Measurements from ENCODE around the gene UBLCP1. TPM values are rescaled to one million over a fixed set of nuclear protein-coding genes. Genes with fewer than 3 reads are reported as not detected.

UBLCP1 gene
- total RNA-seq, 1 experiment from 2014 or later = 32.9 TPM

DNA sequence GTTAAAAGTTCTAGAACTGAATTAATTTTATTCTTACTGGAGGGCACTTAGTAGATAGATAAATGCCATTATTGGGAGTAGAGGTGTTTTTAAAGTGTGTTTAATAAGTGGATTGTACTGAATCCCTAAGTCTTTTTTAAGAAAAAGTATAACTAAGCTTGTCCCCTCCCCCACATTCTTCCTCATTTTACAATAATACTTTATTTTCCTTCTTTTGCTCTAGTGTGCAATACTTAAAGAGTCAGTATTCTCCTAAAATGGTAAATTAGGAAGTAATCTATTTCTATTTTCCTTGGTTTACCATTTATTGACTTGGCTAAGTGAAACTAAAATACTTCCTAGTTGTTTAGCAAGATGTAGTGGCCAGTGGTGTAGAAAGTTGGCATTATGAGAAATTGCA lies 11.6 kb downstream of the UBLCP1 start:
- Histone ChIP-seq H3K79me2 (ENCODE audit: insufficient read depth, low read length) (no peaks in the 10 kb centered on the region), H3K9ac (ENCODE audit: low read length) (no peak overlapping the region), H3K36me3 (ENCODE audit: control insufficient read depth in 1 of 2, insufficient read depth in 2 of 2, low read length in 2 of 2) (peaks cover 28 to 33% of the 10 kb centered on the region in 2 experiments; a peak in 3 of 4 replicates), H3K9me2 (ENCODE audit: insufficient read depth) (no peaks in the 10 kb centered on the region), H2AFZ (ENCODE audit: low read depth, low read length, poor library complexity, severe bottlenecking) (no peak overlapping the region), H3K27ac (ENCODE audit: low read depth, low read length) (no peak overlapping the region), H4K20me1 (ENCODE audit: insufficient read depth) (no peaks in the 10 kb centered on the region), H3K4me1 (ENCODE audit: control insufficient read depth in 1 of 2, insufficient read depth in 2 of 2, low read length in 2 of 2) (no peaks in the 10 kb centered on the region), H3K4me2 (ENCODE audit: low read length) (no peak overlapping the region), H3K9me3 (ENCODE audit: control insufficient read depth in 1 of 2, insufficient read depth in 1 of 2, low read depth in 1 of 2, low read length in 2 of 2) (no peaks in the 10 kb centered on the region), H3K4me3 (replicated peaks in 1 of 2; ENCODE audit: low read depth in 1 of 2, low read length in 2 of 2) (no peak overlapping the region), H3K27me3 (ENCODE audit: insufficient read depth, low read length) (no peaks in the 10 kb centered on the region)
- POLR2A ChIA-PET = no interaction called here
- ATAC-seq = no peak
- CTCF ChIA-PET = interaction anchor here (0.9 kb wide), 1 partner anchor 118 kb away, joined by 4 read pairs; no protein-coding TSS in a partner anchor
- BruUV-seq (replicated peaks) = no TSS peak
- no peak for TF ChIP-seq EGR1 (IDR thresholded peaks at IDR 0.05; ENCODE audit: low read depth)
- TF ChIP-seq SP1 (IDR thresholded peaks at IDR 0.05; ENCODE audit: low read depth) = no peak
- no peak for TF ChIP-seq SIN3A (IDR thresholded peaks at IDR 0.05; ENCODE audit: low read depth)
- TF ChIP-seq YY1 (IDR thresholded peaks at IDR 0.05; ENCODE audit: extremely low read depth, insufficient replicate concordance, low read depth, low read length) = no peak
- TF ChIP-seq CBX3 (IDR thresholded peaks at IDR 0.05; ENCODE audit: low read depth) = no peak
- TF ChIP-seq POLR2A (IDR thresholded peaks at IDR 0.05; ENCODE audit: borderline replicate concordance, extremely low read depth, insufficient read depth, insufficient read length) = no peak
- intact Hi-C loops (cut with micrococcal nuclease) = loop anchor here (5.0 kb wide), 1 partner anchor 112 kb away; no protein-coding TSS in a partner anchor
- DNase-seq (ENCODE audit: low read depth, low spot score) = no peak
- RAD21 ChIA-PET (ENCODE audit: low non-redundant PET in 1 of 2, low total read pairs in 2 of 2, uncharacterized antibody in 2 of 2, unreplicated experiment in 2 of 2) = no interaction called here

DNA sequence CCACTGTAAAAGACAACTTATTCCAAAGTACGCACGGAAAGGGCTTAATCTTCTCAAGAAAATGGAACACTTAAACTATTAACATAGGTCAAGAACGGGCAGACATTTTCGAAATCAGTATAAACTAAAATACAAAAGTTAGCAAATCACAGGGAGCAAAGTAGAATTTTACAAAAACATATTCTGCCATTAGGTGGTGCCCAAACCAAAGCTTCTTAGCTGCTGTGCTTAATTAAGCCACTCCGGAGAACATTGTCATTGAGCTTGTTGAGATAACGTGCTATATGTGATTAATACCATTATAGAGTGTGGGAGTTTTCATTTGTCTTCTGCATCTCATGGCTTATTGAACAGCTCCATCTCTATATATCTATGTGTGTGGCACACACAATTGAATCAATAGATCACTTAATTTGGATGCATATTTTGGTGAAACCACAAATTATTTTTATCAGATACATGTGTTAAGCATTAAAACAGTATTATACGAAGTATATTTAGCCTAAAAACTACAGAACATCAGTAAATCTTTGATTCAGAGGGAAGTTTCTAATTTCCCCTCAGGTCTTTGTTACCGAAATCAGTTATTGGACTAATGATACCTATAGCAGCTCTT lies 23.4 kb downstream of the UBLCP1 start:
- CTCF ChIA-PET = interaction anchor here (1.5 to 2.7 kb wide), 4 partner anchors 30 to 701 kb away, joined by 6 to 18 read pairs (median 11); no protein-coding TSS in a partner anchor
- H4K20me1 ChIP-seq (ENCODE audit: insufficient read depth) = no peaks in the 10 kb centered on the region
- no peak overlapping the region for H3K4me2 ChIP-seq (ENCODE audit: low read length)
- H3K36me3 ChIP-seq (ENCODE audit: control insufficient read depth in 1 of 2, insufficient read depth in 2 of 2, low read length in 2 of 2) = peaks cover 0 to 8% of the 10 kb centered on the region in 2 experiments; a peak in 2 of 4 replicates
- TF ChIP-seq, protein P1, sequence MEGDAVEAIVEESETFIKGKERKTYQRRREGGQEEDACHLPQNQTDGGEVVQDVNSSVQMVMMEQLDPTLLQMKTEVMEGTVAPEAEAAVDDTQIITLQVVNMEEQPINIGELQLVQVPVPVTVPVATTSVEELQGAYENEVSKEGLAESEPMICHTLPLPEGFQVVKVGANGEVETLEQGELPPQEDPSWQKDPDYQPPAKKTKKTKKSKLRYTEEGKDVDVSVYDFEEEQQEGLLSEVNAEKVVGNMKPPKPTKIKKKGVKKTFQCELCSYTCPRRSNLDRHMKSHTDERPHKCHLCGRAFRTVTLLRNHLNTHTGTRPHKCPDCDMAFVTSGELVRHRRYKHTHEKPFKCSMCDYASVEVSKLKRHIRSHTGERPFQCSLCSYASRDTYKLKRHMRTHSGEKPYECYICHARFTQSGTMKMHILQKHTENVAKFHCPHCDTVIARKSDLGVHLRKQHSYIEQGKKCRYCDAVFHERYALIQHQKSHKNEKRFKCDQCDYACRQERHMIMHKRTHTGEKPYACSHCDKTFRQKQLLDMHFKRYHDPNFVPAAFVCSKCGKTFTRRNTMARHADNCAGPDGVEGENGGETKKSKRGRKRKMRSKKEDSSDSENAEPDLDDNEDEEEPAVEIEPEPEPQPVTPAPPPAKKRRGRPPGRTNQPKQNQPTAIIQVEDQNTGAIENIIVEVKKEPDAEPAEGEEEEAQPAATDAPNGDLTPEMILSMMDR (IDR thresholded peaks at IDR 0.05 in 2 of 3, conservative IDR thresholded peaks at IDR 0.05 in 1 of 3; ENCODE audit: borderline replicate concordance in 1 of 3, insufficient read depth in 1 of 3, low read depth in 2 of 3, low read length in 2 of 3) = peak; percentile 35 to 56 (median 46); a peak in 4 of 6 replicates
- TF ChIP-seq, protein P2, sequence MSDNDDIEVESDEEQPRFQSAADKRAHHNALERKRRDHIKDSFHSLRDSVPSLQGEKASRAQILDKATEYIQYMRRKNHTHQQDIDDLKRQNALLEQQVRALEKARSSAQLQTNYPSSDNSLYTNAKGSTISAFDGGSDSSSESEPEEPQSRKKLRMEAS (IDR thresholded peaks at IDR 0.05) = no peak
- TF ChIP-seq RAD21 (IDR thresholded peaks at IDR 0.05; ENCODE audit: low read depth) = peak; percentile 75
- TF ChIP-seq SRF (IDR thresholded peaks at IDR 0.05; ENCODE audit: low read depth) = no peak
- POLR2A ChIA-PET = no interaction called here
- intact Hi-C loops (cut with micrococcal nuclease) = loop anchor here (2.0 to 10.0 kb wide), 5 partner anchors 30 to 701 kb away; partner anchors contain the start of gene ADRA1B
- no TSS peak for BruUV-seq (replicated peaks)
- no peak overlapping the region for H3K27ac ChIP-seq (ENCODE audit: low read depth, low read length)
- no peak overlapping the region for H3K4me3 ChIP-seq (replicated peaks in 1 of 2; ENCODE audit: low read depth in 1 of 2, low read length in 2 of 2)
- H3K9me3 ChIP-seq (ENCODE audit: control insufficient read depth in 1 of 2, insufficient read depth in 1 of 2, low read depth in 1 of 2, low read length in 2 of 2) = no peaks in the 10 kb centered on the region
- ATAC-seq (peak; percentile 50; the same call in 1 of the 2 replicates), DNase-seq (ENCODE audit: low read depth, low spot score) (no peak)
- H3K4me1 ChIP-seq (ENCODE audit: control insufficient read depth in 1 of 2, insufficient read depth in 2 of 2, low read length in 2 of 2) = no peaks in the 10 kb centered on the region
- H3K9me2 ChIP-seq (ENCODE audit: insufficient read depth) = no peaks in the 10 kb centered on the region
- no peak overlapping the region for H2AFZ ChIP-seq (ENCODE audit: low read depth, low read length, poor library complexity, severe bottlenecking)
- H3K79me2 ChIP-seq (ENCODE audit: insufficient read depth, low read length) = no peaks in the 10 kb centered on the region; the same call in 1 of the 2 replicates
- no peaks in the 10 kb centered on the region for H3K27me3 ChIP-seq (ENCODE audit: insufficient read depth, low read length)
- RAD21 ChIA-PET (ENCODE audit: low non-redundant PET in 1 of 2, low total read pairs in 2 of 2, uncharacterized antibody in 2 of 2, unreplicated experiment in 2 of 2) = interaction anchor here (1.0 kb wide), 2 partner anchors 700 to 701 kb away, joined by 3 to 7 read pairs; no protein-coding TSS in a partner anchor
- H3K9ac ChIP-seq (ENCODE audit: low read length) = no peak overlapping the region

Data from HCT116 (cell line).